HTERT RPE-1 (cell line): ENCODE data around the gene SLC17A5.

Experiments used
- in situ Hi-C: fragments of 300-500 bp; cut with MboI; formaldehyde crosslinking; loops from 4 replicates; pipeline ENCODE4 v1.14.3; 2020; ENCODE audit warnings: low sequenced_read_pairs

Gene SLC17A5

DNA sequence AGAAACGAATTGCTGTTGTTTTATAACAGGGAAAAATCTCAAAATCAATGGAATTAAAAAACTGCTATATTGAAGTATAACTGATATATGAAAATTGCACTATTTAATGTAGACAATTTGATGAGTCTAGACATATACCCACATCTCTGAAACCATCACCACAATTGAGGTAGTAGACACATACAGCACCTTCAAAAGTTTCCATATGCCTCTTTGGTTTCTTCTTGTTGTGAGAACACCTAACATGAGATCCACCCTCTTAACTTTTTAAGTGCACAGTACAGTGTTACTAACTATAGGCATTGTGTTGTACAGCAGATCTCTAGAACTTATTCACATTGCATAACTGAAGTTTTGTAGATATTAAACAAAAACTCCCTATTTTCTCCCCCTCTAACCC lies 14.0 kb upstream of the SLC17A5 start:
- in situ Hi-C loops = no loop called here

- in situ Hi-C loops = no loop called here
These were observed 12.6 kb upstream of the SLC17A5 start for GRCh38 chr6:73666393-73666792.

DNA sequence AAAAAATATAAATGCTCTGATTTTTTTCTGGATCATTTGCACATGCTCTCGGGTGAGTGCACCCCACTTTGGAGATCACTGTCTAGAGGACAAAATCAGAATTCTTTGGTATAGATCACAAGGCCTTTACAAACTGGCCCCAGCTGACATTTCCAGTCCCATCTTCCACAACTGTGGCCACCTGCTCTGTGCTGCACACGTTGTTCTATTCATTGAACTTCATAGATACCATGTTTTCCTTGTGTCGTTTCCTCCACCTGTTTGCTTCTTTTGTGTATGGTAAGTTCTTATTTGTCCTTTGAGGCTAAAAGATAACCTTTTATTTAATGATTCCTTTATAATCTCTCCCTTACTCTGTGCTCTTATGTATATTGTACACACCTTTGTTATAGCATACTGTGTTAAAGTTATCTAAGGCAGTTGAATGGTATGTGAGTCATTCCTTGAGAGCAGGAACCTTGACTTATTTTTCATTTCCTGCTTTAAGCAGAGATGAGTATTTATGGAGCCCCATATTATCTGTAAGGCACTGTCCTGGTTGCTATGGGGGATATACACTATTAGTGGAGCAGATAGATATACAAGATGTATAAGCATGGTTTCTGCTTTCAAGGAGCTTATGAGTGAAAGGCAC lies 12.0 kb upstream of the SLC17A5 start:
- in situ Hi-C loops = no loop called here

DNA sequence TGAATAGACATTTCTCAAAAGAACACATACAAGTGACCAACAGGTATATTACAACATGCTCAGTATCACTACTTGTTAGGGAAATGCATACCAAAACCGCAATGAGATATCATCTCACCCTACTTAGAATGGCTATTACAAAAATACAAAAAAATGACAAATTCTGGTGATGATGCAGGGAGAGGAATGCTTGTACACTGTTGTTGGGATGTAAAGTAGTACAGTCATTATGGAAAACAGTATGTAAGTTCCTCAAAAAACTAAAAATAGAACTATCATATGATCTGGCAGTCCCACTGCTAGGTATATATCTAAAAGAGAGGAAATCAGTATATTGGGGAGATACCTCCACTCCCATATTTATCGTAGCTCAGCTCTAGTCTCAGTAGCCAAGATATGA lies 10.9 kb upstream of the SLC17A5 start:
- in situ Hi-C loops = no loop called here

DNA sequence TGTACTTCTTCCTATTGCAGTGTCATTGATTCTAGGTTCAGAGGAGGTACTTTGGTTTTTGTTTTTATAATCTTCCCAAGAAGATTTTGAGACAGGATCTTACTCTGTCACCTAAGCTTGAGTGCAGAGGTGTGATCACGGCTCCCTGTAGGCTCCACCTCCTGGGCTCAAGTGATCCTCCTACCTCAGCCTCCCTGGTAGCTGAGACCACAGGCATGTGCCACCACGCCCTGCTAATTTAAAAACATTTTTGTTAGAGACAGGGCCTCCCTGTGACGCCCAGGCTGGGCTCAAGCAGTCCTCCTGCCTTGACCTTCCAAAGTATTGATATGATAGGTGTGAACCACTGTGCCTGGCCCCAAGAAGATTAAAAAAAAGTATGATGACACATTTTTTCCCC lies 3.4 kb upstream of the SLC17A5 start:
- in situ Hi-C loops = no loop called here

DNA sequence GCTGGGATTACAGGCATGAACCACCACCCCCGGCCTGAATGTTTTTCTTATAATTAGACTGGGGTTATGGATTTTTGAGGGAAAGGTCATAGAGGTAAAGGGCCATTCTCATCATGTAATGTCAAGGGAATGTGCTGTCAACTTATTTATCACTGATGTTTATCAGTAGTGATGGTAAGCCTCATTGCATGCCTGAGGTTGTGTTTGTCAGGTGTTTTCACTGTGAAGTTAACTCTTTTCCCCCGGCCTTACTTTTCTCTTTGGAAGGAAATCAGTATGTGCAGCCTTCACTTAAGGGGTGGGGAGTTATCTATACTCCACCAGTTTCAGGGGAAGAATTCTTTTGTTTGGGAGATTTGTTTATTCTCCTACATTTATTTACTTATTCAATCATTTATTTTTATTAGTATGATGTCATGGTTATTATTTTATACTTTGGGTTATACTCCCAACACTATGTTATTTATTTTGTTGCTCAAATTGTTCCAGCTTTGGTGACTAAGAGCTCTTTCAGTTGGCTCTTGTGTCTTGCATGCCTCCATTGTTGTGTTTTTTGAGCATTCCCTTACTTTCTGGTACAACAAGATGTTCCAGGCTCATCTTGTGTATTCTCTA lies 2.8 kb upstream of the SLC17A5 start:
- in situ Hi-C loops = no loop called here

GRCh38 chr6:73655341-73655917 lies 1.6 kb upstream of the SLC17A5 start:
- in situ Hi-C loops = no loop called here

DNA sequence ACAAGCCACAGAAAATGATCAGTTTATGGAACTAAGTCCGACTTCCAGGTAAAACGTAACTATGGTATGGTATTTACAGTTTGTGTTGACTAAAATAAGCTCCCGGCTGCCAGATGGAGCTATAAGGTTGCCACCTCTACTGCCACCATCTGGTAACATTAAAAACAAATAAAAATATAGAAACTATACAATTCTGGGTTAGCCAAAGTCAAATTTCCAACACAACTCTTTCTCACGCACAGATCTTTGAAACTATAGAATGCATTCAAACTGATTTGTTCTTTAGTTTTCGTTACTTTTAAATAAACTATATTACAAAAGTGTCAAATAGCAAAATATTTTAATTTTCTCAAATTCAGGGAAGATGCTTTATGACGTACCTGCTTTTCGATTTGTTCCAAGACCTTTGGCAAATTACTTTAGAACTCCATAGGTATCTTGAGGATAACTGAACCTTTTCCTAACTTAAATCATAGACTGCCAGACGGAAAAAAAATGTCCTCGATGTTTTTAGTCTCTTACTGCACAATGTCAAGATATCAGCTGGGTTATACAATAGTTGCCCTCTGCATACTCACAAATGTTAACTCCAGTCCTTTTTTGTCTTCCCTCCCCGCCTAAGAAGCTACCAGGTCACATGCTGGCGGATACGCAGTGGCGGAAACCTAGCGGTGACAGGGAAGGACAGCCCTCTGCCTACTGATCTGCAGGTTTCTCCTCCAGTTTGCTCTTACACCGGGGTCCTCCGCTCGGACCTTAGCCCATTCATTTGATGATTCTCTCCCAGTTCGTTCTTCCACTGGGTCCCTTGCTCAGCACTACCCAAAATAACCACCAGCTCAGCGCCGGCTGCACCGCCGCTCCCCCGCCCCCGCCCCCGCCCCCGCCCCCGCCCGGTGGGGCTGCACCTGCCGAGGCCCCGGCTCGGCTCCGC lies 888 bp downstream of the SLC17A5 start:
- in situ Hi-C loops = no loop called here

- in situ Hi-C loops = no loop called here
These were observed 4.0 kb downstream of the SLC17A5 start for GRCh38 chr6:73649783-73650182.

- in situ Hi-C loops = no loop called here
These were observed 5.6 kb downstream of the SLC17A5 start for GRCh38 chr6:73648166-73648565.

DNA sequence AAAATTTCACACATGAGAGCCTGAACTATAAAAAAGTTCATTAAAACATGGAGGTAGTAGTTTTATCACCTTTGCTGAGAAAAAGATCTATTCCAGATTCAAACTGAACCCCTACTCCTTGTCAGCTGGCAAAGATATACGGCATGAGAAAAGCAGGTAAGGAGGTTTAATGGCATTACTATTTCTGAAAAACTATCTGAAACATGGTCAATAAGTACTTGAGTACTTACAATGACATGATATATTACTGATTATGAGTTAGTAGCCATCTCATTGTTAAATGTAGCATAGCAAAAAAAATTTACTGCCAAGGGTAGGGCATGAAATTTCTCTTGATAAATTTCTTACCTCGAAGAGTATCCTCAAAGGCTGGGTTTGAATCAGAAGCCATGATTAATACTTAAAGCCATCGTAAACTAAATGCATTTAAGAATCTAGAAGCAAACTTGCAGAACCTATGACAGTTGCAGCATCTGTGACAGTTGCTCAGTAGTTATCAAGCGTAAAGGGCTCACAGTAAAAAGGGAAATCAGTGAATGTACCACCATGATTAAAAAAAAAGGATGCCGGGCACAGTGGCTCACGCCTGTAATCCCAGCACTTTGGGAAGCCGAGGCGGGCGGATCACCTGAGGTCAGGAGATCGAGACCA lies 8.7 kb downstream of the SLC17A5 start:
- in situ Hi-C loops = no loop called here

- in situ Hi-C loops = no loop called here
These were observed 9.8 kb downstream of the SLC17A5 start for GRCh38 chr6:73644030-73644429.

- in situ Hi-C loops = no loop called here
These were observed 11.3 kb downstream of the SLC17A5 start for GRCh38 chr6:73642530-73642929.

- in situ Hi-C loops = no loop called here
These were observed 13.5 kb downstream of the SLC17A5 start for GRCh38 chr6:73640179-73640750.

DNA sequence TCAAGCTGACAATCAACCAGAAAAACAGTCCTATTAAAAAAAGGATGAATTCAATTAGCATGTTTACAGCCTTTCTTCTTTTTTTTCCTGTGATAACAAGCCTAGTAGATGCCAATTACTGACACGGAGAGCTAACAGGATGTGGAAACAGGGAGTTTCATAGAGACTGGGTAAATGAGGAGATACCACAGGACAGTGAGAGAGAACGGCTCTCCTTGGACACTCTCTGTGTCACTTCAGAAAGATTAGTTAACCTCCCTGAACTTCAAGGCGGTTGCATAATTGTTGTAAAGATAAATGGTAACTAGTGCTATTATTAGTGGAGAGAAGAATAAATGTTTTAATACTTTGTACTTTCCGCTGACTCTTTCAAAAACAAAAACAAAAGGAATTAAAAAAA lies 14.8 kb downstream of the SLC17A5 start:
- in situ Hi-C loops = no loop called here

GRCh38 chr6:73637404-73637803 lies 16.4 kb downstream of the SLC17A5 start:
- in situ Hi-C loops = no loop called here

GRCh38 chr6:73636048-73636447 lies 17.7 kb downstream of the SLC17A5 start:
- in situ Hi-C loops = no loop called here

GRCh38 chr6:73632346-73632745 lies 21.4 kb downstream of the SLC17A5 start:
- in situ Hi-C loops = no loop called here

DNA sequence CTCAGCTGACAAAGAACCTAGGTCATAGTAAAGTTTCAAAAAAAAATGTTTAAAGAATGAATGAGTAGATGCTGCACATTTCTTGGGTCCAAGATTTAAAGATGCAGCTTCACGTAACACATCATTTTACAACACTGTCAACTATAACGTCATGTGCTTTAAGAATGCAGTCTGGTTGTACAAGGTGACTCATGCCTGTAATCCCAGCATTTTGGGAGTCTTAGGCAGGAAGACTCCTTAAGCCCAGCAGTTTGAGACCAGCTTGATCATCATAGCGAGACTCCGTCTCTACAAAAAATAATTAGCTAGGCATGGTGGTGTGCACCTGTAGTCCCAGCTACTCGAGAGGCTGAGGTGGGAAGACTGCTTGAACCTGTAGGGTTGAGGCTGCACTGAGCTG lies 21.9 kb downstream of the SLC17A5 start:
- in situ Hi-C loops = no loop called here

GRCh38 chr6:73630401-73630800 lies 23.4 kb downstream of the SLC17A5 start:
- in situ Hi-C loops = no loop called here

DNA sequence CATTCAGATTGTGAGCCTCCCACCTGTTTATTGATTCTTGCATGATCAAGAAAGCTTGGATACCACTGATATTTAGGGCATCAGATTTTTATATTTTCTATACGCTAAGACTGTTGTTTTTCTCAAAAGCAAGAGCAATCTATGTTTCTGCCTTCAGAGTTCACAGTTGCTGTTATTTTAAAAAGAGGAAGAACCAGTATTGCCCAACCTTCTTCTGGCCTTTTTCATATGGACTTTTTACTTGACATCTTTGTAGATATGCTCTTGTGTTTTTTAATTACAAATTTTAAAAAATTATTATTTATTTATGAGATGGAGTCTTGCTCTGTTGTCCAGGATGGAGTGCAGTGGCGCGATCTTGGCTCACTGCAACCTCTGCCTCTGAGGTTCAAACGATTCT lies 28.9 kb downstream of the SLC17A5 start:
- in situ Hi-C loops = no loop called here
